HG03196 (cell line): ENCODE results near the gene LCE6A.

ENCODE experiments used
- ATAC-seq: cut with Tn5 transposase; IDR thresholded peaks from one replicate; pipeline ENCODE4 v1.9.1; 2021; ENCODE audit not compliant: unreplicated experiment

Gene LCE6A, protein sequence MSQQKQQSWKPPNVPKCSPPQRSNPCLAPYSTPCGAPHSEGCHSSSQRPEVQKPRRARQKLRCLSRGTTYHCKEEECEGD

DNA sequence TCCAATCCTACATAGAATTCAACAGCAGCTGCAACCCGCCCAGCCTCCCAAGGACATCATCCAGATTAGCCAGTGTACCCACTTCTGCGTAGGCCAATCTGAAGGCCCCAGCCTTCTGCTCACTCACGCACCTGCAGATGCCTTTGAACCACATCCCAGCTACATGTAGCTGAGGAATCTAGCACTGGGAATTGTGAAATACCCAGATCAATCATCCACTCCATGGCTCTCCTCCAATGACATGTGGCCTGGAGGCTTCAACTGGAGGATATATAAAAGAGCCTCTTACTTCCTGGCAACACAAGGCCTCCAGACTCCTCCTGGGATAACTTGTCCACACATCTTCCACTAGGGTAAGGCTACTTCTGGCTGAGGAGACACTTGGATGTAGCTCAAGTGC, at the start of gene LCE6A:
Gene LCE6A, plus strand, starts transcription at position 301 of the 400 bp plus-strand sequence. CDS start 665 bp downstream, outside the sequence.
- no peak for ATAC-seq

DNA sequence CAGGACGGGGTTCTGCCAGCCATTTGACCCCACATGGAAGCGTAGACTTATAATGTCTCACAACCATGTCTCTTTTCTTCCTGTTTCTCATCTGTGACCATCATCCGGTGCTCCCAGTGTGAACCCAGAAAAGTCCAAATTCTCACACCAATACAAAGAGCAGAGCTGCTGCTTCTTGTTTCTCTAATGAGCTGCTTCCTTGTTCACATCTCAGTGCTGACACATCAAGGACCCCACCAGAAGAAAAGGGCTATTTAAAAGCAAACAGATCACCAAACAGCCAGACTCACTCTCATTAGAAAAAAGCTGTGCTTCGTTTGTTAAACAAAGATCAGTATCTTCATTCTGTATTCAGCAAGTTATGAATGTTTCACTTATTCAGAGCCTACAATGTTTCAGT, 47.0 kb upstream of the LCE6A start:
- ATAC-seq: no peak

GRCh38 chr1:152796421-152796820, 46.2 kb upstream of the LCE6A start, which contains the start of gene LCE1D:
Gene LCE1D (plus strand): TSS chr1:152796721. CDS start chr1:152797795, 1,074 bp downstream.
- ATAC-seq: no peak

DNA sequence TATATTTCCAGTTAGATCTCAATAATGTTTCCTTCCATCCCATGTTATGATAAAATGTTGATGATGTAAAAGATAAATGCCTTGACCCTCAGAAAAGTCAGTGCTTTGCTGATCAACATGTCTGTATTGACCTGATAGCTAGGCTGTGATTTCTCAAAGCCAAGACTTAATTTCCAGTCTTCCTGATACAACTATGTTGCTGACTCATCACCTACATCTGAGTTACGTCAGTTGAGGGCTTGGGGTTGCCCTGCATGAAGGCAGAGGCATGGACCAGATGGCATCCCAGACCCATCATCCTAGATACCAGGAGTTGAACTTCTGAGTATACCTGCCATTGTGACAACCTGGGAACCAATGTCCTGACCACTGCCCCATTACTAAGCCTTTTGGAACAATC, 41.3 kb upstream of the LCE6A start:
- ATAC-seq: no peak

GRCh38 chr1:152806576-152806975, 36.1 kb upstream of the LCE6A start, which contains the start of gene LCE1C:
Gene LCE1C (minus strand): TSS chr1:152806651. CDS start chr1:152805478, 1,173 bp downstream.
- ATAC-seq: no peak

DNA sequence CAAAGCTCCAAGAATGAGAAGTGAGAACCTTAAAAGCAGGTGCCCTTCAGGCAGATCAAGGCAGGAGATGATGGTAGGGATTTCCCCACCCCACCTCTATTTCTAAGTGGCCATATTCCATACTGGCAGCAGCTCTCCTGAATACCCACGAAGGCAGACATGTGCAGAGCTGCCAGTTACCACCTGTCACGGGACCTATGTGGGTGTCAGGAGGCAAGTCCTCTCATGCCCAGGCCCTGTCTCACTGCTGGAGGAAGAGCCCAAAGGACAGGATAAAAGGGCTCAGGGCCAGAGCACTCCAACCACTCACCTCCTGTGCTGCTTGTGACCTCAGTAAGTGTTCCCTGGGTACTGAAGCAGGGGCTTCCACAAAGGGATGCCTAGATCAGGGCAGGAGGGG, 31.6 kb upstream of the LCE6A start:
- ATAC-seq: no peak

- no peak for ATAC-seq
Measured at GRCh38 chr1:152811671-152812070, 31.0 kb upstream of the LCE6A start, which contains the start of gene LCE1B. Gene LCE1B (plus strand): TSS chr1:152811971. CDS start chr1:152812447, 476 bp downstream.

GRCh38 chr1:152817309-152817708, 25.3 kb upstream of the LCE6A start:
- ATAC-seq: no peak

GRCh38 chr1:152823294-152823693, 19.4 kb upstream of the LCE6A start:
- no peak for ATAC-seq

DNA sequence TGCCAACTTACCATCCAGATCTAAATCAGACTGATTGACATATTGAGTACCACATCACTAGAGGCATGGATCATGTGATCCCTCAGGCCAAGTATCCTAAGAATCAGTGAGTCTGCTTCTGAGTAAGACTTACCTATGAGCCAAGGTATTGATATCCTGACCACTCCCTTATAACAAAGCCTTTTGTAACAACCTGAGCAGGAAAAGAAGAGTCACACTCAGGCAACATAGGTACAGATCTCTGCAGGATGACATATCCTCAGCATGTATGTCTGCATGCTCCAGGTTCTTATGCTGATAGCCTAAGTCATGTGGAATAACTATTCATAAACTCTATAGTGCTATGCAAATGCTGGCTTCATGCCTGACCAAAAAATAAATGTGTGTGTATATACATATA, 17.7 kb upstream of the LCE6A start:
- ATAC-seq: no peak

DNA sequence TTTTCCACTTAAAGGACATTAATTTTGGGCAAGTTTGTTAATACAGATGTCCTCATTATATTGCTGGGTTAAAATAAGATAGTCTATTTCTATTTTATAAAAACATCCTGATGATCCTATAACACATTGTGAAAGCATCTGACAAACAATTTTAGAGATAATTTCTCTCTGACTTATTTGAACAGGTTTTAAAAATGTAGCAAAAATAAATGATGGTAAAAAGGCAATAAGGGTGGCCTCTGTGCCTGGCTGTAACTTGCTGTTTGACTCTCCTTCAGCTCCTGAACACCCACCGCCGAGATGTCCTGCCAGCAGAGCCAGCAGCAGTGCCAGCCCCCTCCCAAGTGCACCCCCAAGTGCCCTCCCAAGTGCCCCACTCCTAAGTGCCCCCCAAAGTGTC, 15.5 kb upstream of the LCE6A start, which contains the start of gene LCE1A:
Gene LCE1A, plus strand, starts transcription at position 301 of the 400 bp plus-strand sequence. Its CDS starts 0 bp downstream, at position 301.
- ATAC-seq: no peak

- ATAC-seq: no peak
Measured at GRCh38 chr1:152836870-152837269, 5.8 kb upstream of the LCE6A start.

- no peak for ATAC-seq
Measured at GRCh38 chr1:152855661-152856060, 13.0 kb downstream of the LCE6A start.

- no peak for ATAC-seq
Measured at GRCh38 chr1:152858062-152858461, 15.4 kb downstream of the LCE6A start.

GRCh38 chr1:152859696-152860095, 17.0 kb downstream of the LCE6A start, which contains the start of gene LCE7A:
Gene LCE7A (plus strand): TSS chr1:152859996. CDS start chr1:152860698, 702 bp downstream.
- no peak for ATAC-seq

GRCh38 chr1:152860129-152860528, 17.5 kb downstream of the LCE6A start:
- no peak for ATAC-seq

- ATAC-seq: no peak
Measured at GRCh38 chr1:152861374-152861773, 18.7 kb downstream of the LCE6A start.

DNA sequence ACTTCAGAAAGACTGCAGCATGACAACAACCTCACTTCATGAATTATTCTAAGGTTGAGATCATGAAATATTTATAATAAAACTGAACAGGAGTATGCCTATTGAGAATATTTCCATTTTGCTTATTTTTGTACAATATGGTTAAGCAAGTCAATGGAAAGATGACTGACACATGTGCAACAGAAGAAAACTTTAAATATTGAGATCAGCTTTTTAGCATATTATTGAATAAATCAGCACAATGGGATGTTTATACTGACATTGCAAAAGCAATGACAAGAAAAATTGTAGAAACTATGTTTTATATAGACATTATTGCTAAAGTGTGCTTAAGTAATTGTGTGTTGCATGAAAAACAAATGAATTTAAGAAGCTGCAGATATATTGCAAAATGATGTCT, 21.8 kb downstream of the LCE6A start:
- ATAC-seq: no peak

- ATAC-seq: no peak
Measured at GRCh38 chr1:152866321-152866720, 23.7 kb downstream of the LCE6A start.

- ATAC-seq: peak; percentile 68
Measured at GRCh38 chr1:152869808-152870419, 27.3 kb downstream of the LCE6A start.

GRCh38 chr1:152870831-152871730, 28.4 kb downstream of the LCE6A start:
- no peak for ATAC-seq

DNA sequence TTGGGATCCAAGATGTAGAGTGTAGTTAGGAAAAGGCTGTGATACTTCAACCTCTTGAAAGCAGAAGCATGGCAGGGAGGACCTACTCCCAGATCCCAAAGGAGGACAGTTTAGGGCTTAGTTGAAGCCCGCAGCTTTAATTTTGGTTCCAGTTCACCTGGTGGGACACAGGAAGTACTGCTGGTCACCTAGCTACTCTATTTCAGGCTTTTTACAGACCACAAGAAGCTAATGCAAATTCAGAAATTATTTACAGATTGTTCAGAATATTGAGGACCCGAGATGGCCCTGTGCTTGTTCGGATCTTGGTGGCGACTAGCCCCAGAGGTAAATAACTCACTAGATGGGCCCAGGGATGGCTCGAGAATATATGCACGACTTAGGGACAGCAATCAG, 29.1 kb downstream of the LCE6A start:
- ATAC-seq: no peak
